ENCODE data around the gene GNPDA2.
"Not testable (repeated sequence)": the region's sequence is repeated elsewhere in the genome, so short reads cannot be mapped to it uniquely, and the experiment has no call there.

Gene GNPDA2

GRCh38 chr4:44726038-44726871, at the start of gene GNPDA2:
GNPDA2 (minus strand) TSS chr4:44726556; CDS start chr4:44722207, 4,349 bp downstream.
- DNase-seq (ENCODE audit: low read depth in 2 of 2): peak; percentile 65 to 75

DNA sequence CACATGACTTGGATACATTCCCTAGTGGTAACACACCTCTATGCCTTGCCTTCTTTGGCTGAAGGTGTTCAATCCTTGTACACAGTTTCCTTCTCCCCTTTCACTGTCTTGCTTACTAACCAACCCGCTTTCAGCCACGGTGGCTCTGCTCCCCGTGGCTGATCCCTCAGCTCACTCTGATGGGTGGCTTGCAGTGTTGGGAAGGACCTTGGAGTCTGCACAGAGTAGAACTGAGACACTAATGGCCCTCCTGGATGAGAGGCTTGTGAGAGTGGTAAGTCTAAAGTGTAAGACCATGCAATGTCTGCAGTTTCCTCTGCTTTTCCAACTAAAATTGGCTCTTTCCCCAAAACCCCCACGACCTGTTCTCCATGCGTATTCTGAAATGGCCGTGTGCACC, 46.0 kb upstream of the GNPDA2 start:
- no peak for DNase-seq (ENCODE audit: low read depth in 2 of 2)

GRCh38 chr4:44771789-44772188, 45.4 kb upstream of the GNPDA2 start:
- DNase-seq (ENCODE audit: low read depth in 2 of 2): no peak

GRCh38 chr4:44766453-44766852, 40.1 kb upstream of the GNPDA2 start:
- no peak for DNase-seq (ENCODE audit: low read depth in 2 of 2)

GRCh38 chr4:44765116-44765515, 38.8 kb upstream of the GNPDA2 start:
- DNase-seq (ENCODE audit: low read depth in 2 of 2): no peak

DNA sequence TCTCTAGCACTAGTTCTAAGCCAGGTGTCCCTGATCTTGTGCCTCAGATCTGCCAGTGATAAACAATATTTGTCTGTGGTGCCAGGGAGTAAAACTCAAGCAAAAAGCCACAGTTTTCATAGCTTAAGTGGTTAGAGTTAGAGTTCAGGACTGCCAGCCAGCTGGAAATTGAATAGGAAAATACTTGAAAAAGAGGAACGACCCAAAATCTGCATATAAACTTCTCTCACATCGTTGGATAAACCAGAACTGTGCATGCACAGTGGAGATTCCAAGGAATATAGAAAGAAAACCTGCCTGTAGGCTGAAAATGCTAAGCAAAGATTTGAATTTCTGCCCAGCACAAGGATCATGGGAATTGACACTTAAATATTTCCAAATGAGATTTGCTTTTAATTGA, 35.0 kb upstream of the GNPDA2 start:
- no peak for DNase-seq (ENCODE audit: low read depth in 2 of 2)

- no peak for DNase-seq (ENCODE audit: low read depth in 2 of 2)
These were observed 34.0 kb upstream of the GNPDA2 start for GRCh38 chr4:44760142-44760898.

GRCh38 chr4:44756559-44756958, 30.2 kb upstream of the GNPDA2 start:
- DNase-seq (ENCODE audit: low read depth in 2 of 2): no peak

GRCh38 chr4:44740201-44740600, 13.8 kb upstream of the GNPDA2 start:
- DNase-seq (ENCODE audit: low read depth in 2 of 2): no peak

GRCh38 chr4:44738615-44739014, 12.3 kb upstream of the GNPDA2 start:
- DNase-seq (ENCODE audit: low read depth in 2 of 2): no peak

- DNase-seq (ENCODE audit: low read depth in 2 of 2): no peak
These were observed 10.5 kb upstream of the GNPDA2 start for GRCh38 chr4:44736900-44737299.

GRCh38 chr4:44728694-44729093, 2.3 kb upstream of the GNPDA2 start:
- DNase-seq (ENCODE audit: low read depth in 2 of 2): not testable (repeated sequence)

- DNase-seq (ENCODE audit: low read depth in 2 of 2): no peak
These were observed 1.1 kb upstream of the GNPDA2 start for GRCh38 chr4:44727471-44727870.

GRCh38 chr4:44725726-44726037, 674 bp downstream of the GNPDA2 start:
- DNase-seq (ENCODE audit: low read depth in 2 of 2): no peak

GRCh38 chr4:44725166-44725565, 1.2 kb downstream of the GNPDA2 start:
- DNase-seq (ENCODE audit: low read depth in 2 of 2): no peak

DNA sequence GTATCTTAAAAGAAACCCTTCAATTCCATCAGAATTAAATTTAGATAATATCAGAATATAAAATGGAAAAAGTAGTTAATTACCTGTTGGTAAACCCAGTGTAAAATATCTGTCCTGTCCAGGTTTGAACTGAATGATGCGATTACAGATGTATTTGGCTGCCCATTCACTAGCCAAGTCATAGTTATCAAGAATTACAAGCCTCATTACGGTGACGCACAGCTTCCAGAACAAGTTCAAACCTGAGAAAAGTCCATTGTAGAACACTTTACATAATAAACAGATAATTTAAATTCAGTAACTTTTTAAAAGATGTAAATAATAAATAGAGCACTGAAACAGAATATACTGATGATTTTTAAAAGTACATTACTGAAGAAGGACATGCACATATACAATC, 4.4 kb downstream of the GNPDA2 start:
- DNase-seq (ENCODE audit: low read depth in 2 of 2): no peak

- DNase-seq (ENCODE audit: low read depth in 2 of 2): no peak
These were observed 6.0 kb downstream of the GNPDA2 start for GRCh38 chr4:44720371-44720770.

DNA sequence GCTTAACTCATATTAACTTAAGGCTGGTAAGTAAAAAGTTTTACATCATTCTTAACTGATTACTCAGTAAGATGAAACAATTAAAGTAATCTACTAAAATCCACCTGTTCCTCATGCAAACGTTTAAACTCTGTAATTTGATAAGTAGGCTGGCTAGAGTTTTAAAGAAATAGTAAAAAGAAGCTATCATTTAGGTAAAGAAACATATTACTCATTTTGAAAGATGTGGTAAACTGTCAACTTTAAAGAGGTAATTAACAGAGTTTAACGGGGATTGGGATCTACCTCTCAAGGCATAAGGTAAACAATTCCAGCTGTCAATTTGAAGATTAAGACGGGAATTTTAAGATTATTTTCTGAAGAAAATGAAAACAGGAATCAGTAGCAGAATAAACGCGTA, 9.8 kb downstream of the GNPDA2 start:
- no peak for DNase-seq (ENCODE audit: low read depth in 2 of 2)

DNA sequence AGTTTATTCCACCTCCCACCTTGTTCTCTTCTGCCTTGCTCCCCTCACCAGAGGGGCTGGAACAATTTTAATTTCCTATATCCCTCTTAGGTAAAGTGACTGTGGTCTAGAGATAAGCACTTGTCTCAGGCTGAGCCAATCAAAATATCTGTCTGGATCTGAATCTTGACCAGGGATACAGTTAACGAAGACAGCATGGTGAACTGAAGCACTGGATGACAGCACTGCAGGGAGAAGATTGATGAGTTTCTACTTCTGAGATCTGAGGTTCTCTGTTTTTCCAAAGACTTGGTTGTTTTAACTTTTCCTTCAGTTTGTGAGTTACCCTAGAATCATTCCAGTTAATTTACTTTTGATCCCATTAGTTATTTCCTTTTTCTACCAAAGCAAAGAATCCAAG, 13.2 kb downstream of the GNPDA2 start:
- no peak for DNase-seq (ENCODE audit: low read depth in 2 of 2)

DNA sequence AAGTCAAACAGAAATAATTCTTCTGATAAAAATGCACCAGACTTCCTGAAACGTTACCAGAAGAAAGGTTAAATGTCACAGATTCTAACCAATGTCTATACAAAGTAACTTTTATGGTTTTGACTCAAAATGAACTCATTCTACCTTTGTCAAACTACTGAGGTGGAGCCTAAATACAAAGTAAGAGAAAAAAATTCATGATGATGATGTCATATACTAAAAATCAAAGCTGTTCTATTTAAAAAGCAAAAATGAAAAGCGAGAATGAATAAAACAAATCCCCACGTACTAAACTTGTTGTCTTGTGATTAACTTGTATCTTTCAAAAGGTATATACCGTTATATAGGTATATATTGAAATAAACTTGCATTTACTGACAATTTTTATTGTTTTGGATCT, 21.7 kb downstream of the GNPDA2 start:
- no peak for DNase-seq (ENCODE audit: low read depth in 2 of 2)

GRCh38 chr4:44701037-44701436, 25.3 kb downstream of the GNPDA2 start:
- no peak for DNase-seq (ENCODE audit: low read depth in 2 of 2)

- DNase-seq (ENCODE audit: low read depth in 2 of 2): no peak
These were observed 25.9 kb downstream of the GNPDA2 start for GRCh38 chr4:44700427-44700826.

- no peak for DNase-seq (ENCODE audit: low read depth in 2 of 2)
These were observed 41.7 kb downstream of the GNPDA2 start for GRCh38 chr4:44684648-44685047.
